Calu3 (cell line): ENCODE data around the gene DNAJB8. TPM values are rescaled to one million over a fixed set of nuclear protein-coding genes. Genes with fewer than 3 reads are reported as not detected.

Experiments used
- BruUV-seq: library from RNA; stranded (reverse); fragments of 400-500 nt; replicated peaks from 2 replicates; lab custom pipeline; 2021; lab: Mats Ljungman, UMichigan
- CTCF ChIA-PET: fragments of 300-600 bp; sonication (Branson Sonifier 250); formaldehyde crosslinking; loops from one replicate; lab custom pipeline; 2022; ENCODE audit warnings: antibody characterized with exemption; lab: Charles Lee
- DNase-seq: peaks from one replicate; pipeline ENCODE4 v3.0.0; 2022
- H3K27ac Mint-ChIP-seq: one replicate; pipeline ENCODE4 v1.8.0; 2022; ENCODE audit warnings: mixed read lengths; ENCODE audit not compliant: unreplicated experiment
- H3K27me3 Mint-ChIP-seq: one replicate; pipeline ENCODE4 v1.8.0; 2022; ENCODE audit warnings: mixed read lengths; ENCODE audit not compliant: unreplicated experiment
- H3K36me3 Mint-ChIP-seq: one replicate; pipeline ENCODE4 v1.8.0; 2022; ENCODE audit warnings: mild to moderate bottlenecking, moderate library complexity, mixed read lengths; ENCODE audit not compliant: insufficient read depth, unreplicated experiment
- H3K4me1 Mint-ChIP-seq: one replicate; pipeline ENCODE4 v1.8.0; 2022; ENCODE audit warnings: mild to moderate bottlenecking, low read depth, mixed read lengths; ENCODE audit not compliant: unreplicated experiment
- H3K4me3 Mint-ChIP-seq: one replicate; pipeline ENCODE4 v1.8.0; 2022; ENCODE audit warnings: mild to moderate bottlenecking, low read depth, moderate library complexity, mixed read lengths; ENCODE audit not compliant: unreplicated experiment
- H3K9me3 Mint-ChIP-seq: one replicate; pipeline ENCODE4 v1.8.0; 2022; ENCODE audit warnings: low read depth, mixed read lengths; ENCODE audit not compliant: unreplicated experiment
- intact Hi-C: fragments of 100-400 bp; cut with micrococcal nuclease; formaldehyde crosslinking; loops from one replicate; pipeline ENCODE4 v1.10.0; 2022; ENCODE audit not compliant: unreplicated experiment
- total RNA-seq: library from RNA; stranded (reverse); gene quantifications from 2 replicates; pipeline ENCODE4 v1.2.3, GENCODE V29; 2022
- TF ChIP-seq, protein P1 (sequence below): fragments of 200-600 bp; IDR thresholded peaks from one replicate; pipeline ENCODE4 v1.8.0; 2022; ENCODE audit warnings: antibody characterized with exemption; ENCODE audit not compliant: unreplicated experiment

Gene DNAJB8
- total RNA-seq, 1 experiment from 2014 or later: not detected

DNA sequence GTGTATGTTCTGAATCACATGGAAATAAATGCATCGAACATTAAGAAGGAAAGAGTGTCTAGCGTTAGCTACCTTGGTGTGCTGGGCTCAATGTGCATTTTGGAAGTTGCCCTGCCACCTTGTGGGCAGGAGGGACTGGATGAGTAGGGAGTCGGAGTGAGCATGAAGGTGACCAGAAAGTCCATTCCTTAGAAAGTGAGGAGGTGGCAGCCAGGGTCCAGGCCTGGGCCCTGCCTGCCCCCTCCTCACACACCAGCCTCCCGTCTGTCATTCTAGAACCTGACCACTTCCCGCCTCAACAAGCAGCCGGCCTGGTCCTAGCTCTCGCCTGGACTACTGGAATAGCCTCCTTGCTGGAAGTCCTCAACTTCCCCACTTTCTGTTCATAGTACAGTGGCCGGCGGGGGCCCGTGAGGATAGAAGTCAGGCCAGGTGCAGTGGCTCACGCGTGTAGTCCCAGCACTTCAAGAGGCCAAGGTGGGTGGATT is 36.5 kb upstream of the DNAJB8 start:
- Mint-ChIP-seq H3K36me3 (peaks cover 15% of the 10 kb centered on the region), H3K4me3 (no peak overlapping the region), H3K27ac (no peak overlapping the region), H3K9me3 (no peaks in the 10 kb centered on the region), H3K4me1 (peaks cover 5% of the 10 kb centered on the region), H3K27me3 (peaks cover 24% of the 10 kb centered on the region)
- intact Hi-C loops: loop anchor here (5.0 kb wide), 1 partner anchor 79 kb away; no protein-coding TSS in a partner anchor
- no TSS peak for BruUV-seq
- CTCF ChIA-PET: no interaction called here
- peak; percentile 34 for DNase-seq
- TF ChIP-seq, protein P1, sequence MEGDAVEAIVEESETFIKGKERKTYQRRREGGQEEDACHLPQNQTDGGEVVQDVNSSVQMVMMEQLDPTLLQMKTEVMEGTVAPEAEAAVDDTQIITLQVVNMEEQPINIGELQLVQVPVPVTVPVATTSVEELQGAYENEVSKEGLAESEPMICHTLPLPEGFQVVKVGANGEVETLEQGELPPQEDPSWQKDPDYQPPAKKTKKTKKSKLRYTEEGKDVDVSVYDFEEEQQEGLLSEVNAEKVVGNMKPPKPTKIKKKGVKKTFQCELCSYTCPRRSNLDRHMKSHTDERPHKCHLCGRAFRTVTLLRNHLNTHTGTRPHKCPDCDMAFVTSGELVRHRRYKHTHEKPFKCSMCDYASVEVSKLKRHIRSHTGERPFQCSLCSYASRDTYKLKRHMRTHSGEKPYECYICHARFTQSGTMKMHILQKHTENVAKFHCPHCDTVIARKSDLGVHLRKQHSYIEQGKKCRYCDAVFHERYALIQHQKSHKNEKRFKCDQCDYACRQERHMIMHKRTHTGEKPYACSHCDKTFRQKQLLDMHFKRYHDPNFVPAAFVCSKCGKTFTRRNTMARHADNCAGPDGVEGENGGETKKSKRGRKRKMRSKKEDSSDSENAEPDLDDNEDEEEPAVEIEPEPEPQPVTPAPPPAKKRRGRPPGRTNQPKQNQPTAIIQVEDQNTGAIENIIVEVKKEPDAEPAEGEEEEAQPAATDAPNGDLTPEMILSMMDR: peak; percentile 22

DNA sequence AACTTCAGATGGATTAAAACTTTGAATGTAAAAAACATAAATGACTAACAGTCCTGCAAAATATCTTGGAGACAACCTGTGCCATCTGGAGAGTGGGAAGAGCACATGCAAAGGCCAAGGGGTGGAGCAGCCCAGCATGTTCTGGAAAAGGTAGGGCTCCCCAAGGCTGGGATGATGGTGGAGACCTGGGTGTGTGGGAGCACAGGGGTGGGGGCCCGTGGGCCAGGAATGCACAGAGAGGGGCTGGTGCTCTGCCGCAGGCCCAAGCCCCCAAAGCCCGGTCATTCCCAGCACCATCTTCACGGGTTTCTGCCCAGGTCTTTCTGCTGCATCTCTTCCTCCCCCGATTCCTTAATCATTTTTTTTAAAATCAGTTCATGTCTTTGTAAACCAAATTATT is 36.0 kb upstream of the DNAJB8 start:
- CTCF ChIA-PET: no interaction called here

DNA sequence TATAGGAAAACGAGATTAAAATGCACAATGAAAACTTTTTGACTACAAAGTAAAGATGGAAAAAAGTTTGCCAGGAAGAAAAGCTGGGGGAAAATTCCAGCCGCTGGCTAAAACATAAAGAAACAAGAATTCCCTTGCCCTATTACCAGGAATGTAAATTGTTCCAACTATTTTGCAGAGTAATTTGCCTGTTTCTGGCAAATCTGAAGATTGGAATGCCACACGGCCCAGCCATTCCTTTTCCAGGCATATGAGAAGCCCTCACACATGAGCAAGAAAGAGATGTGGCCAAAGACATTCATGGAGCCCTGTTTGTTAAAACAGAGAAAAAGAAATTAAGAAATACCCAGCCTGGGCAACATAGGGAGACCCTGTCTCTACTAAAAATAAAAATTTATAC is 34.7 kb upstream of the DNAJB8 start:
- BruUV-seq: no TSS peak
- no peak for DNase-seq
- H3K36me3 Mint-ChIP-seq: peaks cover 28% of the 10 kb centered on the region
- peaks cover 7% of the 10 kb centered on the region for H3K27me3 Mint-ChIP-seq
- intact Hi-C loops: loop anchor here (5.0 kb wide), 1 partner anchor 81 kb away; no protein-coding TSS in a partner anchor
- no peak overlapping the region for H3K27ac Mint-ChIP-seq
- CTCF ChIA-PET: interaction anchor here (0.8 kb wide), 1 partner anchor 66 kb away, joined by 3 read pairs; no protein-coding TSS in a partner anchor
- H3K4me3 Mint-ChIP-seq: no peak overlapping the region
- TF ChIP-seq, protein P1: no peak
- peaks cover 5% of the 10 kb centered on the region for H3K4me1 Mint-ChIP-seq
- H3K9me3 Mint-ChIP-seq: no peaks in the 10 kb centered on the region

More for the DNA sequence above, 36.0 kb upstream of the DNAJB8 start:
- Mint-ChIP-seq H3K36me3 (peaks cover 16% of the 10 kb centered on the region), H3K27ac (no peak overlapping the region), H3K9me3 (no peaks in the 10 kb centered on the region), H3K27me3 (peaks cover 19% of the 10 kb centered on the region), H3K4me1 (peaks cover 5% of the 10 kb centered on the region), H3K4me3 (no peak overlapping the region)
- TF ChIP-seq, protein P1: no peak
- no TSS peak for BruUV-seq
- intact Hi-C loops: loop anchor here (5.0 kb wide), 1 partner anchor 80 kb away; no protein-coding TSS in a partner anchor
- peak; percentile 0 for DNase-seq

DNA sequence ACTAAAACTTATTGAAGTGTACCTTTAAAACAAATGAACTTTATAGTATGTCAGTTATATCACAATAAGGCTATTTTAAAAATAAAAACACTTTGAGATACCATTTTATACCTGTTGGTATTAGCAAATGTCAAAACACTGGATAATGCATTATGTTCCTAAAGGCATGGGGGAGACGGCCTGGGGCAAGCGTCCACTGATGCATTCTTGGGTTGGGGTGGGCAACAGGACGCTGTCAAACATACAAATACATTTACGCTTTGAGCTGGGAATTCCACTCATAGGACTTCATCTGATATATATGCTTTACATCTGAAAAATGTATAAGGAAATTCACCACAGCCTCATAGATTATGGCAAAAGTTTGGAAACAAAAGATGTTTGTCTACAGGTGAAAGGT is 33.9 kb upstream of the DNAJB8 start:
- no peak overlapping the region for H3K4me3 Mint-ChIP-seq
- BruUV-seq: no TSS peak
- H3K27me3 Mint-ChIP-seq: no peaks in the 10 kb centered on the region
- H3K27ac Mint-ChIP-seq: no peak overlapping the region
- no peak for DNase-seq
- CTCF ChIA-PET: no interaction called here
- H3K36me3 Mint-ChIP-seq: peaks cover 28% of the 10 kb centered on the region
- H3K9me3 Mint-ChIP-seq: no peaks in the 10 kb centered on the region
- TF ChIP-seq, protein P1: no peak
- intact Hi-C loops: loop anchor here (5.0 kb wide), 1 partner anchor 82 kb away; no protein-coding TSS in a partner anchor
- peaks cover 13% of the 10 kb centered on the region for H3K4me1 Mint-ChIP-seq
